ENCODE results near the gene PABPC1L. TPM values are rescaled to one million over a fixed set of nuclear protein-coding genes. Genes with fewer than 3 reads are reported as not detected.

The PABPC1L gene
- total and polyA plus RNA-seq, 2 donors (not counting 1 experiment from before 2014, with no cell fraction given): 105 to 295 TPM

- Mint-ChIP-seq H3K27ac (peak overlapping the region; percentile 73), H3K4me3 (peak overlapping the region; percentile 95), H3K4me1 (peaks cover 77% of the 10 kb centered on the region), H3K9me3 (ENCODE audit: insufficient read depth) (no peaks in the 10 kb centered on the region), H3K27me3 (no peaks in the 10 kb centered on the region)
- Histone ChIP-seq H3K27ac (ENCODE audit: low read length in 2 of 2) (peak overlapping the region; percentile 19 to 65), H4K20me1 (ENCODE audit: control insufficient read depth, insufficient read depth, low read length, poor library complexity, severe bottlenecking) (peaks cover 76% of the 10 kb centered on the region), H3K79me2 (ENCODE audit: control insufficient read depth, insufficient read depth, low read length) (peaks cover 99% of the 10 kb centered on the region), H2AFZ (ENCODE audit: insufficient read depth, low read depth, low read length, poor library complexity, severe bottlenecking) (no peak overlapping the region), H3K4me1 (ENCODE audit: control insufficient read depth in 2 of 2, insufficient read depth in 2 of 2, low read length in 2 of 2) (peaks cover 50 to 62% of the 10 kb centered on the region in 2 donors), H3K4me3 (ENCODE audit: control extremely low read depth in 1 of 5, extremely low read depth in 1 of 5, insufficient read depth in 1 of 5, low read depth in 2 of 5, low read length in 4 of 5) (peak overlapping the region in 2 of 5 experiments; percentile 0 to 71), H3K9ac (ENCODE audit: low read length) (peak overlapping the region; percentile 80), H3K36me3 (replicated peaks in 1 of 2; ENCODE audit: control extremely low read depth in 1 of 2, control insufficient read depth in 1 of 2, extremely low read depth in 1 of 2, insufficient read depth in 2 of 2, low read length in 1 of 2) (peaks cover 0 to 7% of the 10 kb centered on the region in 2 experiments), H3K9me3 (ENCODE audit: control extremely low read depth in 1 of 3, control insufficient read depth in 2 of 3, insufficient read depth in 1 of 3, low read length in 2 of 3) (no peaks in the 10 kb centered on the region), H3K27me3 (replicated peaks in 1 of 4; ENCODE audit: control extremely low read depth in 1 of 4, control insufficient read depth in 3 of 4, insufficient read depth in 4 of 4, low read length in 3 of 4) (no peaks in the 10 kb centered on the region), H3K4me2 (replicated peaks; ENCODE audit: low read depth, low read length, poor library complexity, severe bottlenecking) (peak overlapping the region; percentile 76)
- intact Hi-C loops (cut with micrococcal nuclease): loop anchor here (5.0 to 10.0 kb wide), 4 partner anchors 411 to 1431 kb away; partner anchors contain the start of genes CD40, FITM2, SRSF6 and TTPAL
- POLR2A ChIA-PET: interaction anchor here (0.6 kb wide), 1 partner anchor 26 kb away, joined by 3 read pairs; no protein-coding TSS in a partner anchor
- DNase-seq (peak; percentile 25), ATAC-seq (ENCODE audit: low read depth) (no peak)
- TF ChIP-seq EZH2 (IDR thresholded peaks at IDR 0.05; ENCODE audit: borderline replicate concordance, insufficient read depth, low read depth, low read length, poor library complexity, severe bottlenecking): no peak
- TF ChIP-seq CTCF (IDR thresholded peaks at IDR 0.05): peak; percentile 61
- no CpG with 5 or more reads among the region's 6 CpGs for WGBS (ENCODE audit: insufficient coverage)
- CTCF ChIA-PET: interaction anchor here (0.6 to 2.8 kb wide), 6 partner anchors 14 to 577 kb away, joined by 3 to 13 read pairs (median 6); partner anchors contain the start of genes FITM2 and PABPC1L
Observed at GRCh38 chr20:44888226-44889103, 21.4 kb upstream of the PABPC1L start.

- H3K4me3 ChIP-seq (ENCODE audit: control extremely low read depth in 1 of 5, extremely low read depth in 1 of 5, insufficient read depth in 1 of 5, low read depth in 2 of 5, low read length in 4 of 5): no peak overlapping the region
- no peak overlapping the region for H3K4me2 ChIP-seq (replicated peaks; ENCODE audit: low read depth, low read length, poor library complexity, severe bottlenecking)
- peaks cover 97% of the 10 kb centered on the region for H4K20me1 ChIP-seq (ENCODE audit: control insufficient read depth, insufficient read depth, low read length, poor library complexity, severe bottlenecking)
- H3K27ac ChIP-seq (ENCODE audit: low read length in 2 of 2): peak overlapping the region in 1 of 2 donors; percentile 8
- no peak for ATAC-seq (ENCODE audit: low read depth)
- no peak overlapping the region for H2AFZ ChIP-seq (ENCODE audit: insufficient read depth, low read depth, low read length, poor library complexity, severe bottlenecking)
- TF ChIP-seq CTCF (IDR thresholded peaks at IDR 0.05) (no peak), EZH2 (IDR thresholded peaks at IDR 0.05; ENCODE audit: borderline replicate concordance, insufficient read depth, low read depth, low read length, poor library complexity, severe bottlenecking) (no peak)
- POLR2A ChIA-PET: no interaction called here
- no peak overlapping the region for H3K9ac ChIP-seq (ENCODE audit: low read length)
- peaks cover 99% of the 10 kb centered on the region for H3K79me2 ChIP-seq (ENCODE audit: control insufficient read depth, insufficient read depth, low read length)
- H3K27me3 ChIP-seq (replicated peaks in 1 of 4; ENCODE audit: control extremely low read depth in 1 of 4, control insufficient read depth in 3 of 4, insufficient read depth in 4 of 4, low read length in 3 of 4): no peaks in the 10 kb centered on the region
- no peaks in the 10 kb centered on the region for H3K27me3 Mint-ChIP-seq
- H3K9me3 Mint-ChIP-seq (ENCODE audit: insufficient read depth): no peaks in the 10 kb centered on the region
- WGBS (ENCODE audit: insufficient coverage): no CpG with 5 or more reads among the region's 1 CpG
- peak overlapping the region; percentile 35 for H3K4me3 Mint-ChIP-seq
- intact Hi-C loops (cut with micrococcal nuclease): no loop called here
- H3K36me3 ChIP-seq (replicated peaks in 1 of 2; ENCODE audit: control extremely low read depth in 1 of 2, control insufficient read depth in 1 of 2, extremely low read depth in 1 of 2, insufficient read depth in 2 of 2, low read length in 1 of 2): peaks cover 0 to 15% of the 10 kb centered on the region in 2 experiments
- H3K4me1 ChIP-seq (ENCODE audit: control insufficient read depth in 2 of 2, insufficient read depth in 2 of 2, low read length in 2 of 2): peaks cover 63 to 65% of the 10 kb centered on the region in 2 donors
- H3K27ac Mint-ChIP-seq: no peak overlapping the region
- no peaks in the 10 kb centered on the region for H3K9me3 ChIP-seq (ENCODE audit: control extremely low read depth in 1 of 3, control insufficient read depth in 2 of 3, insufficient read depth in 1 of 3, low read length in 2 of 3)
- no peak for DNase-seq
- CTCF ChIA-PET: interaction anchor here (0.7 to 1.3 kb wide), 2 partner anchors 152 to 204 kb away, joined by 3 to 4 read pairs; no protein-coding TSS in a partner anchor
- peaks cover 80% of the 10 kb centered on the region for H3K4me1 Mint-ChIP-seq
Observed at GRCh38 chr20:44891826-44892225, 18.0 kb upstream of the PABPC1L start.
